ENCODE measurements around the gene TACC2. TPM values are rescaled to one million over a fixed set of nuclear protein-coding genes. Genes with fewer than 3 reads are reported as not detected.
A peak's percentile ranks its signal among the peaks of the same experiment; 100 is the strongest.

TACC2 gene
- total and polyA plus RNA-seq, 7 donors = 44.0 to 439 (median 313) TPM

DNA sequence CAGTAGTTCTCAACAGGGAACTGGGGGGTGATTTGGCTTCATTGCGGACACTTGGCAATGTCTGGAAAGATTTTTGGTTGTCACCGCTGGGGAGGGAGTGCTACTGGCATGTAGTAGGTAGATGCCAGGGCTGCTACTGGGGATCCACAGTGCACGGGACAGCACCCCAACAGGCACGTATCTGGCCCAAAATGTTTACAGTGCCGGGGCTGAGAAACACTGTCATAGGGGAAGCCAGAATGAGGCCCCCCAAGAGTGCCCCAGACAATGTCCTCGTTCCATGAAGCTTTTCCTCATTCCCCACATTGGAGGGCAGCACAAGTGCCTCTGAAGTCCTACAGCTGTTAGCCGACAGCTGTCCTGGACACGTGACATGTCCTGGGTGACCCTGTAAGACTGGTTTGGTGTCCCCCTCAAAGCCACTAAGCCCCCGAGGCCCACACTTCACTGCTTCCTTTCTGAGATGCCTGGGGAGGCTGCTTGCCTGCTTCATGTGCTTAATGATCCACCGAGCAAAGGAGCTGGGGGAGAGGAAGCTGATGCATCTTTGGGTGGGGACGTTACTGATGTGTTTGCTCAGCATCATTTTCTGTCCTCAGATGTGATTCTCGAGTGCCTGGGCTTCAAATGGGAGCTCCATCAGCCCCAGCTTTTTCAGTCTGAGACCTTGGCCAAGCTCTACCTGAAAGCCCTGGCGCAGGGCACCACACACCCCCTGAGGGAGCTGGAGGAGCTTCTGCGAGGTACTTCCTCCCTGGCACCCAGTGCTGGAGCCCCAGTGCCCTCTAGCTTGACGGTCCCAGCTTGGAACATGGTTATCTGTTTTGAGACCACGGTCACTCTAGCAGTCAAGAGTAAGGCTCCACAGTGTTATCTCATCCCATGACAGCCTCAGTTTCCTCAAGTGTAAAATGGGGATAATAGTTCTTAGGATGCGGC, 296.8 kb downstream of the TACC2 start:
- Histone ChIP-seq H3K27me3 (ENCODE audit: insufficient read depth in 3 of 3, low read length in 2 of 3) (no peaks in the 10 kb centered on the region), H3K36me3 (ENCODE audit: insufficient read depth in 1 of 2, low read depth in 1 of 2) (no peaks in the 10 kb centered on the region), H3K27ac (peak overlapping the region; percentile 77), H3K4me3 (no peak overlapping the region), H3K4me1 (peaks cover 40% of the 10 kb centered on the region), H3K9me3 (no peaks in the 10 kb centered on the region)
- ATAC-seq (no peak), DNase-seq (no peak)
- intact Hi-C loops (cut with DNase I) = loop anchor here in 1 of 2 donors (5.0 kb wide), 1 partner anchor 87 kb away; the partner anchor contains the start of gene PLEKHA1
- WGBS, 3 donors = 71 to 83% (median 71%) methylated on average over 17 of the region's 17 CpGs
- TF ChIP-seq, protein P1, sequence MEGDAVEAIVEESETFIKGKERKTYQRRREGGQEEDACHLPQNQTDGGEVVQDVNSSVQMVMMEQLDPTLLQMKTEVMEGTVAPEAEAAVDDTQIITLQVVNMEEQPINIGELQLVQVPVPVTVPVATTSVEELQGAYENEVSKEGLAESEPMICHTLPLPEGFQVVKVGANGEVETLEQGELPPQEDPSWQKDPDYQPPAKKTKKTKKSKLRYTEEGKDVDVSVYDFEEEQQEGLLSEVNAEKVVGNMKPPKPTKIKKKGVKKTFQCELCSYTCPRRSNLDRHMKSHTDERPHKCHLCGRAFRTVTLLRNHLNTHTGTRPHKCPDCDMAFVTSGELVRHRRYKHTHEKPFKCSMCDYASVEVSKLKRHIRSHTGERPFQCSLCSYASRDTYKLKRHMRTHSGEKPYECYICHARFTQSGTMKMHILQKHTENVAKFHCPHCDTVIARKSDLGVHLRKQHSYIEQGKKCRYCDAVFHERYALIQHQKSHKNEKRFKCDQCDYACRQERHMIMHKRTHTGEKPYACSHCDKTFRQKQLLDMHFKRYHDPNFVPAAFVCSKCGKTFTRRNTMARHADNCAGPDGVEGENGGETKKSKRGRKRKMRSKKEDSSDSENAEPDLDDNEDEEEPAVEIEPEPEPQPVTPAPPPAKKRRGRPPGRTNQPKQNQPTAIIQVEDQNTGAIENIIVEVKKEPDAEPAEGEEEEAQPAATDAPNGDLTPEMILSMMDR (IDR thresholded peaks at IDR 0.05) = no peak

DNA sequence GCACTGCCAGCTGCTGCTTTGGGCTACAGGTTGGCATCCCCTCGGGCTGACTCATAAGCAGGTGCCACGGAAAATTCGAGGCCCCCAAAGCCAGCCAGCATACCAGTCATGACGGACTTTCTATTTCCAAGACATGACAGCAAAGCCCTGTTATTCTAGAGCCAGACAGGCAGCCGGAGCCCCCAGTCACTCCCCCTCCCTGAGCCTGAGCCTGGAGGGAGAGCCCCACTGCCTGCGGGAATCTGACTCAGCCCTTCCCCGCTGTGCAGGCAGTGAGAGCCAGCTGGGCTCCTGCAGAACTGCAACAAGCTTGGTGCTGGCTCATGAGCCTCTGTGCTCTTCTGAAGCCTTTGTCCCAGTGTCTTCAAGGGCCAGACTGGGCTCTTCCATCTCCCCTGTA, 297.9 kb downstream of the TACC2 start:
- TF ChIP-seq, protein P1 (IDR thresholded peaks at IDR 0.05) = no peak
- no peaks in the 10 kb centered on the region for H3K27me3 ChIP-seq (ENCODE audit: insufficient read depth in 3 of 3, low read length in 2 of 3)
- H3K9me3 ChIP-seq = no peaks in the 10 kb centered on the region
- no peaks in the 10 kb centered on the region for H3K36me3 ChIP-seq (ENCODE audit: insufficient read depth in 1 of 2, low read depth in 1 of 2)
- 17 to 40% (median 20%) methylated on average over 7 of the region's 7 CpGs for WGBS, 3 donors
- H3K4me3 ChIP-seq = no peak overlapping the region
- intact Hi-C loops (cut with DNase I) = loop anchor here in 1 of 2 donors (5.0 kb wide), 1 partner anchor 85 kb away; the partner anchor contains the start of gene PLEKHA1
- DNase-seq (peak; percentile 81 to 89), ATAC-seq (peak; percentile 95 to 96 (median 96))
- peak overlapping the region; percentile 77 for H3K27ac ChIP-seq
- peaks cover 34% of the 10 kb centered on the region for H3K4me1 ChIP-seq

DNA sequence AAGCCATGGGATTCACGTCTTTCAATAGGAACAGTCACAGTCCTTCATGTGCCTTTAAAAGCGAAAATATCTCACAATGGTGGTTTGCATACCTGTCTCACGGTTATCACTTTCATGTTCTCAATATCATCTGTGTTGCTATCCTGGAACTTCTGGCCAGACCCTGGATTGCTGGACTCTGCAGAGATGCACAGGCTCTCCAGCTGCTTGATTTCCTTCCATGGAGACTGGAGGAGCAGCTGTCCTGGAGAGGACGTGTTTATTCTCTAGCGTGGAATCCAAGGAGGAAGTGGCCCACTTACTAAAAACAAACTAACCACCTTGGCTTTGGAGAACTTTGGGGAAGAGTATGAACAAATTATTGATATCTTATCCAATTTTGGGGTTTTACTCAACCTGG, 298.6 kb downstream of the TACC2 start:
- intact Hi-C loops (cut with DNase I) = loop anchor here in 1 of 2 donors (5.0 kb wide), 1 partner anchor 85 kb away; the partner anchor contains the start of gene PLEKHA1
- ATAC-seq = no peak
- TF ChIP-seq, protein P1 (IDR thresholded peaks at IDR 0.05) = no peak
- no peak overlapping the region for H3K4me3 ChIP-seq
- no peak for DNase-seq
- no peaks in the 10 kb centered on the region for H3K27me3 ChIP-seq (ENCODE audit: insufficient read depth in 3 of 3, low read length in 2 of 3)
- peak overlapping the region; percentile 77 for H3K27ac ChIP-seq
- no peaks in the 10 kb centered on the region for H3K36me3 ChIP-seq (ENCODE audit: insufficient read depth in 1 of 2, low read depth in 1 of 2)
- H3K4me1 ChIP-seq = peaks cover 28% of the 10 kb centered on the region
- no peaks in the 10 kb centered on the region for H3K9me3 ChIP-seq
- 25 to 32% (median 27%) methylated on average over 5 of the region's 5 CpGs for WGBS, 3 donors

DNA sequence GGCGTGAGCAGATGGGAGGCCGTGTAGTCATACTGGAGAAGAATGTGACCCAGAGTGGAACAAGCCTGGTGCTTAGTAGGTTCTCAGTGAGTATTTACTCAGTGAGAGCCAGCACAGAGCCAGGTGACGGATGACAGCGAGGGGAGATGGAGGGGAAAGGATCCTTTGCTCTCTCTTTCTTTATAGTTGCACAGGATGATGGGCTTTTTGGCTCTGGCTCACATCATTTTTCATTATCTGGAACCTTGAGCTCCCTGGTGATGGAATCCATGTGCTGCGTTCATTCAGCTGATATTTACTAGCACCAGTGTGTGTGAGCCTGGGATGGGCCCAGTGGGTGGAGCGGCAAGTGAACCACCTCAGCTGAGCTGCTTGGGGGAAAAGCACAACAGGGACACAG, 299.3 kb downstream of the TACC2 start:
- 80 to 83% (median 81%) methylated on average over 6 of the region's 6 CpGs for WGBS, 3 donors
- intact Hi-C loops (cut with DNase I) = loop anchor here in 1 of 2 donors (5.0 kb wide), 1 partner anchor 84 kb away; the partner anchor contains the start of gene PLEKHA1
- Histone ChIP-seq H3K36me3 (ENCODE audit: insufficient read depth in 1 of 2, low read depth in 1 of 2) (no peaks in the 10 kb centered on the region), H3K4me1 (peaks cover 24% of the 10 kb centered on the region), H3K27ac (no peak overlapping the region), H3K4me3 (no peak overlapping the region), H3K9me3 (no peaks in the 10 kb centered on the region), H3K27me3 (ENCODE audit: insufficient read depth in 3 of 3, low read length in 2 of 3) (no peaks in the 10 kb centered on the region)
- TF ChIP-seq, protein P1 (IDR thresholded peaks at IDR 0.05) = no peak
- ATAC-seq = no peak
- no peak for DNase-seq

Measured in psoas muscle (tissue), 8 donors.